SKM-1 treated with dmso at 0.1 percent for 144 hours (cell line): ENCODE data around the gene MAP7.
"Not testable (repeated sequence)": the region's sequence is repeated elsewhere in the genome, so short reads cannot be mapped to it uniquely, and the experiment has no call there.

Experiments
- DNase-seq: peaks from one replicate; lab custom pipeline; 2025; ENCODE audit not compliant: unreplicated experiment; lab: John Stamatoyannopoulos, UW

The MAP7 gene

GRCh38 chr6:136401236-136401635 is 149.0 kb downstream of the MAP7 start:
- DNase-seq: not testable (repeated sequence)

- no peak for DNase-seq
These were observed 151.8 kb downstream of the MAP7 start for GRCh38 chr6:136398453-136398852.

DNA sequence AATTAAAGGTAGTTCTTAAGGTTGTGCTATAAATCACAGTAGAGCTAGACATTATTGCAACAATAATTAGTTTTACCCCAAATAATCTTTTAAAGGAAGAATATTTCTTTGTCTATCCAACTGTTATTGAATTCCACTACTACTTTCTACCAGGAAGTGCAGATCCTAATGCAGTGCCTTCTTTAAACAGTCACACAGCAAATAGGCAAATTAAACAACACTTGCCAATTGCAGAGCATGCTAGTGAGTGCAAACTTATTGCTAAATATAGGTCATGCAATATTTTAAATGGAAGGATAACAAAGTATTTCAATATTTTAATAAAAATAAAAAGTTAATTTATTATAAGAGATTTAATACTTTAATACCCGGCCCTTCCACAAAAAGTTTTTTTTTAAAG is 153.3 kb downstream of the MAP7 start:
- DNase-seq: no peak

DNA sequence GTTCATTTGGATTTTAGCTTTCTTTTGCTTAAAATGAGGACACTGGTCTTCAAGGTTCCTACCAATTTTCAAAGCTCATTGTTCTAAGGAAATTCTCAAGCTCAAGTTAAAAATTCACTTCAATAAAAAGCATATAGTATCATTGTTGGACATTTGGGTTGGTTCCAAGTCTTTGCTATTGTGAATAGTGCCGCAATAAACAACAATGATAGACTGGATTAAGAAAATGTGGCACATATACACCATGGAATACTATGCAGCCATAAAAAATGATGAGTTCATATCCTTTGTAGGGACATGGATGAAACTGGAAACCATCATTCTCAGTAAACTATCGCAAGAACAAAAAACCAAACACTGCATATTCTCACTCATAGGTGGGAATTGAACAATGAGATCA is 159.3 kb downstream of the MAP7 start:
- DNase-seq: not testable (repeated sequence)

- no peak for DNase-seq
These were observed 162.9 kb downstream of the MAP7 start for GRCh38 chr6:136387316-136387715.

DNA sequence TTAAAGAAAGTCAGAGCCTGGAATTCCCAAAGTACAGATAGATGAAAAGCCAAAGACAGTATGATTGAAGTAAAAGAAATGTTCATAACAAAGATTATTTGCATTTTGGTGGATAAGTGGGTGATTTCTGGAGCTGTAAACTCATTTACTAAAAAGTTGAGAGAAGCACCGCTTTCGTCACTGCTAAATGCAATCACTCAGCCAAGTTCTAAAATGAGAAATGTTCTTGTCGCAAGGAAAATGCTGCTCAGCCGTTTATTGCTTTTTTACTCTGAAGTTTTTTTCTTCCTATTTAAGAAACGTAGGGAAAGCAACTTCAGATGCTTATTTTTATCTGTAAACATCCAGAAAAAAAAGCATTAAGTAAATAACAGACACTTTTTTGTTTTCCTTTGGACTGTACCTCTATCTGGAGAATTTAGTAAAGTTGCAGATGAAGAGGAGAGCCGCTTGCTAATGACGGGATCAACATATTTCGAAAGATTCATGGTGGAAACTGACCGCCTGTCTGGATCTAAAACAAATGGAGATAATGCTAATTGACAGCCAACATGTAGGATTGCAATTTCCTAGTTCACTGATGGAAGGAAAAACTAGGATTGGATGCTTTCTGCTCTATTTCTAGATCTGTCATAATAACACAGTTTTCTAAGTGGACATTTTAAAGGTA is 166.8 kb downstream of the MAP7 start:
- no peak for DNase-seq

- no peak for DNase-seq
These were observed 167.5 kb downstream of the MAP7 start for GRCh38 chr6:136382676-136383252.

- no peak for DNase-seq
These were observed 171.3 kb downstream of the MAP7 start for GRCh38 chr6:136378888-136379287.

- not testable (repeated sequence) for DNase-seq
These were observed 174.4 kb downstream of the MAP7 start for GRCh38 chr6:136375836-136376235.

GRCh38 chr6:136371959-136372358 is 178.3 kb downstream of the MAP7 start:
- DNase-seq: no peak

DNA sequence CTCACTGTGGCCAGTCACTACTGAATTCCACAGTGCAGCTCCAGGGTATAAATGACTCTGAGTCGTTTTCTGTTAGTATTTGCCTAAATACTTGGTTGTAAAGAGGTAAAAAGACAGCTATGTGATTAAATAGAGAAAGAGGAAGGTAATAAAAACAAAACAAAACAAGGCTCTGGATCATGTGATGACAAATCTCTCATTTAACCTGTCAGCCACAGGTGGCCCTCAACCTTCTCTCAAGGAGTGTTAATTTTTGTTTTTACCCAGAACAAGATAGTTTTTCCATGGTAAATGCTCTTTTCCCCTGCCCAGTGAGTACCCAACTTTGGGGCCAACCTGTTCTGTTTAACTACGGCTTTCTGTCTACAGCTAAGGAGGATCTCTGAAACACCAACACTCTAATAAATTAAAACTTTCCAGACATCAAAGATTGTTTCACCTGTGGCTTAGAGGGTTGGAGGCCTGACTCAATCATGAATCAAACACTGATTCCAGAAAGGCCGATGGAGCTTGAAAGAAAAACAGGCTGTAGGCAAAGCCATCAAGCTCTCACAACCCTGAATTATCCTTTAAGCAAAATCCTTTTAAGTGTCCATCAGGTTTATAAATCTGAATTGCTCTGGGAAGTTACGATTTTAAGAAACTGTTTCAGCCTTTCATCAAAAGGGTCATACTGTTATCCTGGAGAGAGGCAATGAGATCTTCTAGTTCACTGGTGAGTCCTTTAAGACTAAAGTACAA is 179.1 kb downstream of the MAP7 start:
- DNase-seq: no peak

GRCh38 chr6:136365776-136366354 is 184.4 kb downstream of the MAP7 start:
- DNase-seq: peak; percentile 60

DNA sequence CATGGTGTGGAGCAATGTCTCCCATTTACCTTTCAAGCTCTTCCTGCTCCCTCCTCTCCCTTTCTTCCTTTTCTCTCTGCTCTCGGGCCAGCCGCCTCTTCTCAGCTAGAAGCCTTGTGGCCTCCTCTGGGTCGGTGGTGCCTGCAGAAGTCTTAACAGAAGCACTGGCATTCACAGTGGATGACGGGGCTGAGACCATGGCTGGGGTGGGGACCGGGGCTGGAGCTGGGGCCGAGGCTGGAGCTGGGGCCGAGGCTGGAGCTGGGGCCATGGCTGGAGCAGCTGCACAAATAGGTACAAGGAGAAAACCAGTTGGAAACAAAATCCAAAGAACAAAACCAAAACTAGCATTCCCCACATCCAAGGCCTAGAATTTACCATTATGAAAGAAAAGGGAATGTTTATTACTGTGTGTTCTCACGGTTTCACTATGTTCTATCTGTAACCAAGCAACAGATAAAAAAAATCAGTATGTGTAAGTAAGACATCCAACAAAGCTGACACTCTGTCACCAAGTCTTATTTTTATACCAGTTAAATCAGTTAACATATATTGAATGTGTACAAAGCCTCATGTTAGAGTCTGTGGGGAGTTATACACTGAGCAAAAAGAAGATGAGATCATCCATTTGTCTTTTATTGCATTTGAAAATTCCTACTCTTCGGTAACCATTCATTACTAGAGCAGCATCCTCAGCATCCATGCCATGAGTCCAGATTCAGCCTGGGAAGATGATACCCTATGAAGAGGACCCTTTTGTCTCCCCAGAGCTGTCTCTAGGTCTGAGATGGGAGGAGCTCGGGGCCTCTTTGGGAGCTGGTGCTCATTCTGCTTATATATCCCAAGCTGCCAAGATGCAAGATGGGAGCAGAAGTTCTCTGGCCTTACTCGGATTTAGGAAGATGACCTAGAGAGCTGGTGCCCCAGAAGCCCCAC is 187.5 kb downstream of the MAP7 start:
- DNase-seq: no peak

- DNase-seq: no peak
These were observed 188.4 kb downstream of the MAP7 start for GRCh38 chr6:136361787-136362186.

- no peak for DNase-seq
These were observed 189.4 kb downstream of the MAP7 start for GRCh38 chr6:136360783-136361182.

DNA sequence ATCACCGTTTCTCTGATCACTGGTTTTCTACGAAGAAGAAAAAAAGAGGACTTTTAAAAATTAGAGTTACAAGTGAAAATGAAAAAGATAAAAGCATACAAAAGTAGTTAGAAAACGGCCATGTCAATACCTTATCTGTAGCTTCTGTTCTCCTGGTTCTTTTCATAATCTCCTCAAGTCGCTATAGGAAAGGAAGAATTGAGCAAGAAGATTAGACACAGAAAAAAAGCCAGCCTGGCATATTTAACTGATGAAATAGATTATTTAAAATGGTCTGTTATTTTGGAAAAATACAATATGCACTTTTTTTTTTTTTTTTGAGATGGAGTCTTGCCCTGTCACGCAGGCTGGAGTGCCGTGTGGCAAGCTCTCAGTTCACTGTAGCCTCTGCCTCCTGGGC is 190.4 kb downstream of the MAP7 start:
- no peak for DNase-seq

GRCh38 chr6:136351518-136352110 is 198.6 kb downstream of the MAP7 start:
- no peak for DNase-seq

DNA sequence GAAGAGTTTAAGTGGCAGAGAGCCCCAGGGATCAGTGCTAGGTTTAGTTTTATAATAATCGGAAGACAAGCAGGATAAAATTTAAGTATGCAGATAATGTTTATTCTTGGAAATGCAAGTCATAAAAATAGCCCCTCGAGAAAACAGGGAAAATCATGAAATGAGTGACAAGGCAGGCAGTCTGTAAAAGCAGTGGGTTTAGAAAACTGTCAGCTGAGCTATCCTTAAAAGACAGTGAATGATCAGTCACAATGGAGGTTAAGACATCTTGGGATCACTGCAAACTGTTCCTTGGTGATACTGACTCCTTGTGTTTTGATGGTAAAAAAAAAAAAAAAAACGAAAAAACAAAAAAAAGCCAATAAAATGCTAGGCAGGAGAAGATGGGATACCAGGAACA is 199.3 kb downstream of the MAP7 start:
- DNase-seq: no peak

GRCh38 chr6:136347847-136348246 is 202.4 kb downstream of the MAP7 start:
- no peak for DNase-seq

DNA sequence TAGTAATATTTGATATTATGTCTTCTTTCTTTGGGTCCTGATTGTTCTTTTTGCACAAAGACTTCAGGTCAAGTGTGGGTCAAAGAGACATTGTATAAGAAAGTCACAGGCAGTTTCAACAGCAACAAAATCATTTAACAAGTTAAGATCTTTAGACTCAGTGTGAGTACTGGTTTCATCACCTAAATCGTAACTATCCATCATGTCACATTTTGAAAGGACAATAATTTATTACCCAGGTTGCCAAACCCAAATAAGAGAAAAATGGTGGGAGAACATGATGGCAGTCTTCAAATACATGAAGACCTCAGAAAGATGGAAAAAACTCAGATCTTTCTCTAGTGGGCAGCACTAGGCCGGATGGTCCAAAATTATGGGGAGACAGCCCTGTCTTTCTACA is 205.1 kb downstream of the MAP7 start:
- no peak for DNase-seq

- DNase-seq: no peak
These were observed 205.8 kb downstream of the MAP7 start for GRCh38 chr6:136344420-136344819.
